CD4-positive, alpha-beta T cell (primary cell): ENCODE measurements around the gene KRTAP5-1. TPM values are rescaled to one million over a fixed set of nuclear protein-coding genes. Genes with fewer than 3 reads are reported as not detected.

ENCODE experiments used
- ATAC-seq: fragments of 200-7000 bp; cut with Tn5 transposase; one replicate; pipeline ENCODE4 v1.10.0; 2022; ENCODE audit warnings: mild to moderate bottlenecking; ENCODE audit not compliant: poor library complexity
- CTCF ChIA-PET: fragments of 350-600 bp; sonication (Branson Sonifier 250); formaldehyde crosslinking; loops from one replicate; lab custom pipeline; 2021; ENCODE audit warnings: antibody characterized with exemption, inconsistent platforms; lab: Charles Lee
- POLR2A ChIA-PET: fragments of 350-600 bp; sonication (Branson Sonifier 250); formaldehyde crosslinking; loops from one replicate; lab custom pipeline; 2021; ENCODE audit warnings: antibody characterized with exemption, inconsistent platforms; lab: Charles Lee
- DNase-seq, 14 experiments: peaks; one replicate each; pipeline ENCODE4 v3.0.0-alpha.2; 2013 to 2020; ENCODE audit warnings: mixed read lengths in 2 of 14
- H3K27ac ChIP-seq, 2 donors: one replicate each; pipeline versions ENCODE4 v1.5.1 to v1.7.0; 2013; ENCODE audit warnings: low read length in 2 of 2, low read depth in 1 of 2, mild to moderate bottlenecking in 1 of 2
- H3K27me3 ChIP-seq, 2 experiments: 1 replicate in 1 of 2; 2 replicates in 1 of 2; pipeline versions ENCODE4 v1.6.1 to v1.7.0; 2013; ENCODE audit warnings: low read length in 2 of 2, control low read depth in 1 of 2, mild to moderate bottlenecking in 1 of 2, moderate library complexity in 1 of 2; ENCODE audit not compliant: insufficient read depth in 2 of 2, control insufficient read depth in 1 of 2
- H3K36me3 ChIP-seq: one replicate; pipeline ENCODE4 v1.6.1; 2013; ENCODE audit warnings: low read length, control low read depth; ENCODE audit not compliant: insufficient read depth
- H3K4me1 ChIP-seq: one replicate; pipeline ENCODE4 v1.6.1; 2013; ENCODE audit warnings: low read length, control low read depth; ENCODE audit not compliant: insufficient read depth
- H3K4me3 ChIP-seq: one replicate; pipeline ENCODE4 v1.5.1; 2013; ENCODE audit warnings: mild to moderate bottlenecking, low read length, moderate library complexity
- H3K9me3 ChIP-seq, 2 experiments: 1 replicate in 1 of 2; 2 replicates in 1 of 2; pipeline versions ENCODE4 v1.6.1 to v1.7.0; 2013; ENCODE audit warnings: low read length in 2 of 2, mild to moderate bottlenecking in 2 of 2, control low read depth in 1 of 2, moderate library complexity in 1 of 2; ENCODE audit not compliant: control insufficient read depth in 1 of 2, insufficient read depth in 1 of 2
- H3K27ac Mint-ChIP-seq: one replicate; pipeline ENCODE4 v1.8.0; 2020; ENCODE audit warnings: mixed read lengths
- H3K27me3 Mint-ChIP-seq: one replicate; pipeline ENCODE4 v1.8.0; 2021; ENCODE audit warnings: mixed read lengths
- H3K36me3 Mint-ChIP-seq: one replicate; pipeline ENCODE4 v1.8.0; 2021; ENCODE audit warnings: low read depth, mixed read lengths
- H3K4me1 Mint-ChIP-seq: one replicate; pipeline ENCODE4 v1.8.0; 2021; ENCODE audit warnings: low read depth, mixed read lengths
- H3K4me3 Mint-ChIP-seq: one replicate; pipeline ENCODE4 v1.8.0; 2020; ENCODE audit warnings: mild to moderate bottlenecking, mixed read lengths
- H3K9me3 Mint-ChIP-seq: one replicate; pipeline ENCODE4 v1.8.0; 2020; ENCODE audit warnings: mixed read lengths
- CTCF ChIP-seq: fragments of 200-600 bp; IDR thresholded peaks from one replicate; pipeline ENCODE4 v1.8.0; 2022; ENCODE audit warnings: antibody characterized with exemption, mild to moderate bottlenecking
- intact Hi-C, 2 experiments: fragments of 100-400 bp; cut with DNase I in 1 of 2; cut with micrococcal nuclease in 1 of 2; formaldehyde crosslinking; loops; one replicate each; pipeline versions ENCODE4 v1.15.1 to v1.9.0; 2023 to 2025; cut with DNase I, micrococcal nuclease
- total RNA-seq, 174 experiments: library from RNA in 2 of 174; stranded (reverse) in 2 of 174; gene quantifications; one replicate each; pipeline ENCODE4 v1.2.3 and lab custom pipeline; 2021 to 2026

KRTAP5-1 gene
- total RNA-seq, 2 experiments from 2014 or later, result not detected

DNA sequence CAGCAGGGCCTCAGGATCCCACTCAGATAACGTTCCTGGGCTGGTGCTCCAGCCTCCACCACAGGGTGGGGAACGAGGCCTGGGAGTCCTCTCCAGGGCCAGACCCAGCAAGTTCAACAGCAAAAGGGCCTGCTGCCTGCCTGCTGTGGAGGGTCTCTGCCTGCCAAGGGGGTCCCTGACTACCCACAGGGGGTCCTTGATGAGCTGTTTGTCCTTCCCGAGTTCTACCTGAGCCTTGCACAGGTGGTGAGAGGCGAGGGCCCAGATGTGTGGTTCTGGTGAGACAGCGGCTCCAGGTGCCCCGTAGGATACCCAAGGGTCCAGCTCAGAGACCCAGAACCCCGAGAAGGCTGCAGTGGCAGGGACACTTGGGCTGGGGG is 17.4 kb downstream of the KRTAP5-1 start:
- Mint-ChIP-seq H3K27me3 (no peaks in the 10 kb centered on the region), H3K4me3 (peak overlapping the region; percentile 42), H3K27ac (peak overlapping the region; percentile 56), H3K9me3 (no peaks in the 10 kb centered on the region), H3K36me3 (no peaks in the 10 kb centered on the region), H3K4me1 (peaks cover 15% of the 10 kb centered on the region)
- H3K36me3 ChIP-seq, result no peaks in the 10 kb centered on the region
- no peaks in the 10 kb centered on the region for H3K27me3 ChIP-seq
- H3K4me1 ChIP-seq, result peaks cover 28% of the 10 kb centered on the region
- intact Hi-C loops, result no loop called here
- ATAC-seq (no peak), DNase-seq (peak in 2 of 14 experiments; percentile 12 to 29)
- H3K27ac ChIP-seq, result no peak overlapping the region
- ChIA-PET POLR2A (no interaction called here), CTCF (interaction anchor here (1.6 kb wide), 1 partner anchor 11 kb away, joined by 4 read pairs; no protein-coding TSS in a partner anchor)
- no peak overlapping the region for H3K4me3 ChIP-seq
- TF ChIP-seq CTCF, result no peak
- no peaks in the 10 kb centered on the region for H3K9me3 ChIP-seq

DNA sequence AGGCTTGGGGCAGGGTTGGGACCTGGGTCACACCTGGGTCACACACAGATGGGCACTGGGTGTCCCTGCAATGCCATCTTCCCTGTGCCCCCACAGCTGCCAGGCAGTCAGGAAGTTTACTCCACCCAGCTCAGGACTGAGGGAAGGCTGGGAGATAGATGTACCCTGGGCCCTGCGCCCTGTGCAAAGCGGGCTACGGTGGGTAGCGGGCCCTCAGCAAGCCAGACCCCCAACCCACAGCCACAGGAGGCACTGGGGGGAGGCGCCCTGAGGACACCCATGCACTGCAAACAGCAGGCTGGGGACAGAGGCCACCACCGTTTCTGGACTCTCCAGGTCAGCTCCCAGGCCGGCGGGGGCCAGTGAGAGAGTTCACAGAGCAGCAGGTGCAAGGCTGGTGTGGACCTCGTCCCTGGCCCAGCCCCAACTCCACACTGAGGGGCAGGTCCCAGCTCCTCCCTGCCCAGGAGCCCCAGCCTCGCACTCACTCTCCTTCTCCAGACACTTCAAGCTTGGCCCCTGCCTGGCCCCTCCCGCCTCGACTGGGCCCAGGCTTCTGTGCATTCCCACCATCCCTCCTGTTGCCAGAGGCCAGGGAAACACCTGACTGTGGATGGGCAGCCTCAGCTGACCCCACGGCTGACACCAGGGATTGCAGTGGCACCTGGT is 17.9 kb downstream of the KRTAP5-1 start:
- CTCF ChIA-PET, result interaction anchor here (1.6 kb wide), 1 partner anchor 11 kb away, joined by 4 read pairs; no protein-coding TSS in a partner anchor
- peak overlapping the region; percentile 62 for H3K4me3 Mint-ChIP-seq
- Histone ChIP-seq H3K36me3 (no peaks in the 10 kb centered on the region), H3K27me3 (no peaks in the 10 kb centered on the region), H3K4me1 (peaks cover 28% of the 10 kb centered on the region), H3K9me3 (no peaks in the 10 kb centered on the region), H3K27ac (no peak overlapping the region), H3K4me3 (no peak overlapping the region)
- peaks cover 5% of the 10 kb centered on the region for H3K36me3 Mint-ChIP-seq
- no peaks in the 10 kb centered on the region for H3K27me3 Mint-ChIP-seq
- H3K9me3 Mint-ChIP-seq, result no peaks in the 10 kb centered on the region
- H3K4me1 Mint-ChIP-seq, result peaks cover 15% of the 10 kb centered on the region
- intact Hi-C loops, result no loop called here
- peak overlapping the region; percentile 28 for H3K27ac Mint-ChIP-seq
- POLR2A ChIA-PET, result no interaction called here
- ATAC-seq, result no peak
- peak in 3 of 14 experiments; percentile 5 to 26 (median 24) for DNase-seq
- TF ChIP-seq CTCF, result no peak

GRCh38 chr11:1566381-1567051 is 18.6 kb downstream of the KRTAP5-1 start:
- DNase-seq (peak in 2 of 14 experiments; percentile 19 to 31), ATAC-seq (no peak)
- no peak overlapping the region for H3K27ac ChIP-seq
- ChIA-PET POLR2A (no interaction called here), CTCF (interaction anchor here (2.8 kb wide), 1 partner anchor 8 kb away, joined by 18 read pairs; no protein-coding TSS in a partner anchor)
- peaks cover 6% of the 10 kb centered on the region for H3K36me3 Mint-ChIP-seq
- peaks cover 15% of the 10 kb centered on the region for H3K4me1 Mint-ChIP-seq
- peak overlapping the region; percentile 28 for H3K27ac Mint-ChIP-seq
- intact Hi-C loops, result no loop called here
- H3K4me3 Mint-ChIP-seq, result peak overlapping the region; percentile 62
- H3K4me3 ChIP-seq, result no peak overlapping the region
- TF ChIP-seq CTCF, result no peak
- H3K27me3 Mint-ChIP-seq, result no peaks in the 10 kb centered on the region
- H3K36me3 ChIP-seq, result no peaks in the 10 kb centered on the region
- H3K9me3 ChIP-seq, result no peaks in the 10 kb centered on the region
- no peaks in the 10 kb centered on the region for H3K27me3 ChIP-seq
- peaks cover 28% of the 10 kb centered on the region for H3K4me1 ChIP-seq
- no peaks in the 10 kb centered on the region for H3K9me3 Mint-ChIP-seq
